ENCODE data around the gene CFL2. TPM values are rescaled to one million over a fixed set of nuclear protein-coding genes. Genes with fewer than 3 reads are reported as not detected.
A peak's percentile ranks its signal among the peaks of the same experiment; 100 is the strongest.

CFL2 gene
- total and polyA plus RNA-seq, 2 of the 13 experiments (the other 11 are each of a cell fraction or from before 2014, with no cell fraction given), result 114 to 158 TPM

- TF ChIP-seq ATF2 (CRISPR knock-in tag; IDR thresholded peaks at IDR 0.05), result no peak
- TF ChIP-seq ZNF781 (CRISPR knock-in tag; IDR thresholded peaks at IDR 0.05; ENCODE audit: borderline replicate concordance, not compliant biosample characterization), result peak; percentile 81
- no peak for TF ChIP-seq SAFB2 (CRISPR knock-in tag; IDR thresholded peaks at IDR 0.05; ENCODE audit: borderline replicate concordance, low read depth)
- peak; percentile 49; the same call in 1 of the 2 replicates for TF ChIP-seq ZNF362 (CRISPR knock-in tag; IDR thresholded peaks at IDR 0.05; ENCODE audit: borderline replicate concordance)
- no peak for TF ChIP-seq FOXP1 (IDR thresholded peaks at IDR 0.05)
- TF ChIP-seq FOXP1 (CRISPR knock-in tag; IDR thresholded peaks at IDR 0.05), result no peak
- TF ChIP-seq RARG (CRISPR knock-in tag; IDR thresholded peaks at IDR 0.05; ENCODE audit: low read depth), result no peak
- TF ChIP-seq ZFX (CRISPR knock-in tag; IDR thresholded peaks at IDR 0.05; ENCODE audit: low read depth), result no peak
- TF ChIP-seq ZSCAN31 (CRISPR knock-in tag; IDR thresholded peaks at IDR 0.05; ENCODE audit: low read depth), result no peak
- no peak for TF ChIP-seq AHDC1 (CRISPR knock-in tag; IDR thresholded peaks at IDR 0.05; ENCODE audit: borderline replicate concordance)
- peak; percentile 95 for TF ChIP-seq STAG1 (CRISPR knock-in tag; IDR thresholded peaks at IDR 0.05)
- no peak for TF ChIP-seq ZMYM3 (CRISPR knock-in tag; IDR thresholded peaks at IDR 0.05)
- no peak for TF ChIP-seq SP140L (CRISPR knock-in tag; IDR thresholded peaks at IDR 0.05; ENCODE audit: borderline replicate concordance)
- TF ChIP-seq EP300 (IDR thresholded peaks at IDR 0.05; ENCODE audit: low read depth in 2 of 2, low read length in 2 of 2), result no peak
- no peak for TF ChIP-seq EP300 (CRISPR knock-in tag; IDR thresholded peaks at IDR 0.05; ENCODE audit: borderline replicate concordance)
Observed at GRCh38 chr14:34722723-34723545, 8.5 kb upstream of the CFL2 start (continued).

Measured in HepG2 (cell line).